HepG2 (cell line): ENCODE data around the gene NOL4L. TPM values are rescaled to one million over a fixed set of nuclear protein-coding genes. Genes with fewer than 3 reads are reported as not detected.

Source experiments
- ATF2 ChIP-seq: sonication (generic); formaldehyde crosslinking; IDR thresholded peaks from 2 replicates; pipeline ENCODE4 v1.4.0; 2020; ENCODE audit warnings: missing genetic modification reagents
- ATF3 ChIP-seq: sonication (generic); formaldehyde crosslinking; IDR thresholded peaks from 2 replicates; pipeline ENCODE4 v1.4.0; 2020; ENCODE audit warnings: missing genetic modification reagents
- FOXA3 ChIP-seq: IDR thresholded peaks from 2 replicates; pipeline ENCODE4 v1.6.1; 2016; ENCODE audit warnings: missing genetic modification reagents, missing compliant biosample characterization
- HCFC1 ChIP-seq: fragments of 150-350 bp; IDR thresholded peaks from 2 replicates; pipeline ENCODE4 v1.6.1; 2014; ENCODE audit warnings: low read depth, low read length
- HIC2 ChIP-seq: sonication (generic); formaldehyde crosslinking; IDR thresholded peaks from 2 replicates; pipeline ENCODE4 v1.9.0; 2022; ENCODE audit warnings: low read depth, missing genetic modification reagents
- KDM6A ChIP-seq: IDR thresholded peaks from 2 replicates; pipeline ENCODE4 v1.6.1; 2016; ENCODE audit warnings: low read depth
- MAF1 ChIP-seq: sonication (generic); formaldehyde crosslinking; IDR thresholded peaks from 2 replicates; pipeline ENCODE4 v1.5.0; 2020; ENCODE audit warnings: missing genetic modification reagents, borderline replicate concordance
- MTF2 ChIP-seq: sonication (generic); formaldehyde crosslinking; IDR thresholded peaks from 2 replicates; pipeline ENCODE4 v1.5.0; 2020; ENCODE audit warnings: missing genetic modification reagents, borderline replicate concordance
- PHB2 ChIP-seq: fragments of 450-650 bp; IDR thresholded peaks from 2 replicates; pipeline ENCODE4 v1.6.1; 2018; ENCODE audit not compliant: partially characterized antibody
- PRDM4 ChIP-seq: sonication (generic); formaldehyde crosslinking; IDR thresholded peaks from 2 replicates; pipeline ENCODE4 v1.9.0; 2021; ENCODE audit warnings: missing genetic modification reagents, borderline replicate concordance
- SIX4 ChIP-seq: sonication (generic); formaldehyde crosslinking; IDR thresholded peaks from 2 replicates; pipeline ENCODE4 v1.4.0; 2020; ENCODE audit warnings: missing genetic modification reagents
- YY1 ChIP-seq: IDR thresholded peaks from 2 replicates; pipeline ENCODE4 v1.6.1; 2011; ENCODE audit warnings: low read length, low read depth, moderate library complexity, mild to moderate bottlenecking; ENCODE audit not compliant: insufficient read depth, insufficient replicate concordance
- ZNF3 ChIP-seq: IDR thresholded peaks from 2 replicates; pipeline ENCODE4 v1.7.0; 2017; ENCODE audit warnings: inconsistent platforms
- ZNF646 ChIP-seq: sonication (generic); formaldehyde crosslinking; IDR thresholded peaks from 2 replicates; pipeline ENCODE4 v1.9.0; 2021; ENCODE audit warnings: mild to moderate bottlenecking, missing genetic modification reagents
- ZNF713 ChIP-seq: sonication (generic); formaldehyde crosslinking; IDR thresholded peaks from 2 replicates; pipeline ENCODE4 v1.4.0; 2020; ENCODE audit warnings: mild to moderate bottlenecking, missing genetic modification reagents
- ZNF773 ChIP-seq: sonication (generic); formaldehyde crosslinking; IDR thresholded peaks from 2 replicates; pipeline ENCODE4 v1.4.0; 2020; ENCODE audit warnings: missing genetic modification reagents, borderline replicate concordance
- ZSCAN29 ChIP-seq: sonication (generic); formaldehyde crosslinking; conservative IDR thresholded peaks from 2 replicates; pipeline ENCODE4 v1.4.0; 2020; ENCODE audit warnings: mild to moderate bottlenecking, missing genetic modification reagents
- polyA plus RNA-seq, 8 experiments: library from polyadenylated mRNA; depleted of rRNA in 3 of 8; stranded (reverse) in 7 of 8; unstranded in 1 of 8; fragments of >200 nt; fragmentation: Illumina TruSeq in 4 of 8; extraction: Trizol in 4 of 8; gene quantifications; 2 replicates each; pipeline versions ENCODE4 v1.2.1 to v1.2.3, GENCODE V29; 2011 to 2016; ENCODE audit warnings: low read depth in 4 of 8, missing spikeins in 1 of 8, mixed read lengths in 1 of 8; ENCODE audit not compliant: insufficient read depth in 1 of 8
- total RNA-seq, 5 experiments: library from RNA; depleted of rRNA; stranded (reverse); fragments of >200 nt; fragmentation: Illumina TruSeq; extraction: Trizol; gene quantifications; 2 replicates each; pipeline ENCODE4 v1.2.3, GENCODE V29; 2016; ENCODE audit warnings: low read depth in 1 of 5

Gene NOL4L
- total and polyA plus RNA-seq, 2 of the 13 experiments (the other 11 are each of a cell fraction or from before 2014, with no cell fraction given) = 16.6 to 35.4 TPM

- TF ChIP-seq ZSCAN29 (CRISPR knock-in tag) (no peak), YY1 (no peak), SIX4 (no peak), MAF1 (CRISPR knock-in tag) (no peak), KDM6A (CRISPR knock-in tag) (no peak), ZNF646 (CRISPR knock-in tag) (no peak), ZNF713 (CRISPR knock-in tag) (no peak), HIC2 (CRISPR knock-in tag) (peak; percentile 52; the same call in 1 of the 2 replicates), ZNF3 (CRISPR knock-in tag) (no peak), FOXA3 (peak; percentile 61; the same call in 1 of the 2 replicates), MTF2 (CRISPR knock-in tag) (no peak), PRDM4 (CRISPR knock-in tag) (no peak), HCFC1 (no peak), ATF3 (CRISPR knock-in tag) (peak; percentile 85), ZNF773 (CRISPR knock-in tag) (no peak), ATF2 (peak; percentile 52; the same call in 1 of the 2 replicates), PHB2 (no peak)
These were observed 147.6 kb downstream of the NOL4L start (continued) for GRCh38 chr20:32437391-32438074.
